Fibroblast of the aortic adventitia (primary cell): ENCODE measurements around the gene NCAM2. TPM values are rescaled to one million over a fixed set of nuclear protein-coding genes. Genes with fewer than 3 reads are reported as not detected.
A peak's percentile ranks its signal among the peaks of the same experiment; 100 is the strongest.

ENCODE experiments used
- DNase-seq: peaks from one replicate; pipeline ENCODE4 v3.0.0-alpha.2; 2010; ENCODE audit warnings: low read depth
- H3K4me3 ChIP-seq: 2 replicates; pipeline ENCODE4 v1.5.1; 2011; ENCODE audit warnings: low read depth, mild to moderate bottlenecking, control low read depth, low read length, moderate library complexity
- total RNA-seq: library from RNA; depleted of rRNA; stranded (reverse); fragments of >200 nt; gene quantifications from 2 replicates; pipeline ENCODE4 v1.2.3, GENCODE V29; 2012; ENCODE audit warnings: low replicate concordance
- TF ChIP-seq, protein P1 (sequence below): IDR thresholded peaks from 2 replicates; pipeline ENCODE4 v1.5.1; 2011; ENCODE audit warnings: mild to moderate bottlenecking, low read length, control low read depth, inconsistent platforms; ENCODE audit not compliant: insufficient read depth

Gene NCAM2
- total RNA-seq, 1 donor, result 19.4 TPM

DNA sequence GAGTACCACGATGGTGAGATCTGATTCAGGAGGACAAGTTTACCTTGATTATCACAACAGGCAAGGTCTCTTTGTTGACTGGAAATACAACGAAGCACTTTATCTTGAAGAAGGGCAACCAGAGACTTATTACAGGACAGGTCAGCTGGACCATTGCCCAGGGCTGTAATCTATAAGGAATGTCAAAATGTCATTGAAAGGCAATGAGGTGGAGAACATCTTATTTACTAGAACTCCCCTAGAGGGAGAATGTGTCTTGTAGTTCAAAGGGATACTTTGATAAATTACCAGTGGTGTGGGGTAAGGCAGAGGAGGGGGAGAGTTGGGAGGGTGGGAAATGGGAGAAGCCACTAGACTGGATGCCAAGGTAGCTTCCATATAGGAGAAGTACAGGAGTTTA, 212.3 kb downstream of the NCAM2 start:
- no peak for DNase-seq
- TF ChIP-seq, protein P1, sequence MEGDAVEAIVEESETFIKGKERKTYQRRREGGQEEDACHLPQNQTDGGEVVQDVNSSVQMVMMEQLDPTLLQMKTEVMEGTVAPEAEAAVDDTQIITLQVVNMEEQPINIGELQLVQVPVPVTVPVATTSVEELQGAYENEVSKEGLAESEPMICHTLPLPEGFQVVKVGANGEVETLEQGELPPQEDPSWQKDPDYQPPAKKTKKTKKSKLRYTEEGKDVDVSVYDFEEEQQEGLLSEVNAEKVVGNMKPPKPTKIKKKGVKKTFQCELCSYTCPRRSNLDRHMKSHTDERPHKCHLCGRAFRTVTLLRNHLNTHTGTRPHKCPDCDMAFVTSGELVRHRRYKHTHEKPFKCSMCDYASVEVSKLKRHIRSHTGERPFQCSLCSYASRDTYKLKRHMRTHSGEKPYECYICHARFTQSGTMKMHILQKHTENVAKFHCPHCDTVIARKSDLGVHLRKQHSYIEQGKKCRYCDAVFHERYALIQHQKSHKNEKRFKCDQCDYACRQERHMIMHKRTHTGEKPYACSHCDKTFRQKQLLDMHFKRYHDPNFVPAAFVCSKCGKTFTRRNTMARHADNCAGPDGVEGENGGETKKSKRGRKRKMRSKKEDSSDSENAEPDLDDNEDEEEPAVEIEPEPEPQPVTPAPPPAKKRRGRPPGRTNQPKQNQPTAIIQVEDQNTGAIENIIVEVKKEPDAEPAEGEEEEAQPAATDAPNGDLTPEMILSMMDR, result no peak

DNA sequence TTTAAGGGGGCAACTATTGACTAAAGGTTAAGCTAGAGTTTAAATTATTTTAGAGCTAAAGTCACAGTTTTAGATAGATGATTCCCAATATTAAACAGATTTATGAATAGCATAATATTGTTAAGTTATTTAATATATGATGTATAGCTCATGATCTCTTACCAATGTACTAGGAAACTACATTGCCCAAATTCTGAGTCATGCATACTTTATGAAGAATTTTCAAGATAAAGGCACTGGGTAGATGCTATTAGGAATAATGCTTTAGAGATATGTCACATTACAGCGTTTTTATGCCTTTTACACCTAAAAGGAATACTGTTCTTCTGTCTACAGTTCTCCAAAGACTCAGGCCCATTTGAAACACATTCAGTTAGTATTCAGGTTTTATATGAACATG, 215.1 kb downstream of the NCAM2 start:
- no peak overlapping the region for H3K4me3 ChIP-seq
- peak; percentile 64 for DNase-seq
- TF ChIP-seq, protein P1, result no peak

More for the DNA sequence above, 212.3 kb downstream of the NCAM2 start:
- H3K4me3 ChIP-seq, result no peak overlapping the region

DNA sequence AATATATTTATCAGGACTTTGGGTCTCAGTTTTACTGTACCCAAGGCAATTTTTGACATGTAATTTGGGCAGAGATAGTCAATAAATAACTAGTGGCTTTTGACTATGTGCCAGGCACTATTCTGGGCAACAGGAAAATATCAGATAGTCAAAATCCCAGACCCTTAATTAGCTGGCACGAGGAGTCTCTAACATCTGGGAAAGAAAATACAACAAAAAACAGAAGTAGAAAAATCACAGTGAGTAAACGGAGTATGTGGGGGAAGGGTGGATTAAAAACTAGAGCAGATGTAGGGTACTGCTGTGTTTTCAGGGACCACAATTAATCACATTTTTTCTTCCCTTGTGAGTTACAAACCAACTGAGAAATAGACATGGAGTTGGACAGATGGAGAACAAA, 217.8 kb downstream of the NCAM2 start:
- DNase-seq, result no peak
- TF ChIP-seq, protein P1, result no peak

DNA sequence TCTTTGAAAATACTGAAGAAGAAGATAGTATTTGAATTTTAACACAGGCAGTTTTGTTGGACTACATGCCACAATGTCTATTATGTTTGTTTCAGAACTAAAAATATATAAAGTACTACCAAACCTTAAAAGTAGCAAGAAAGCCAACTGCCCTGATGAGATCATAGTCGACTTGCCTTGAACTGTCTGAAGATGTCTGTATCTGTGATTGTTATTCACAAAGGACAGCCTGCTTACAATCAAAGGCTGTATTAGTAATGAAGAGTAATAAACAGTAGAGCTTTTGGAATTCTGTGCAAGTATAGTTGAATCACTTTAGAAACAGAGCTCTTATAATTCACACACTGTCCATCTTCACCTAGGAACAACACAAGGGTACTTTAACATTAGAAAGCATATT, 228.3 kb downstream of the NCAM2 start:
- no peak overlapping the region for H3K4me3 ChIP-seq
- TF ChIP-seq, protein P1, result no peak
- DNase-seq, result no peak

More for the DNA sequence above, 217.8 kb downstream of the NCAM2 start:
- no peak overlapping the region for H3K4me3 ChIP-seq

DNA sequence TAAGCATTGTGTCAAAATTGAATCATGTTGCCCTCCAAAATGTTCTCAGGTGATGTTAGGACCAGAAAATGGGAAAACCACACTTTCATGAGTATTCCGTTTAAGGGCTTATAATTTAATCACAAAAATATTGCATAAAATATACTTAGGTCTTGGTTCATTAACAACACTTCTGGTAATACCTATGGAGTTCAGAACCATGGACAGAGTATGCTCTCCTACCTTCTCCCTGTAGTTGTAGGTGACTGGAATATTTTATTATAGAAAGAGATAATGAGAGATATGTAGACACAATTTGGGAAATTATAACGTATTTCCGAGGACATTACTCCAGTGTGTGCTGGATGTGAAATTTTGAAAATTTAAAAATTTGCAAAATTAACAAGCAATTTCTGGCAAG, 232.5 kb downstream of the NCAM2 start:
- H3K4me3 ChIP-seq, result no peak overlapping the region
- peak; percentile 37 for DNase-seq
- TF ChIP-seq, protein P1, result no peak

DNA sequence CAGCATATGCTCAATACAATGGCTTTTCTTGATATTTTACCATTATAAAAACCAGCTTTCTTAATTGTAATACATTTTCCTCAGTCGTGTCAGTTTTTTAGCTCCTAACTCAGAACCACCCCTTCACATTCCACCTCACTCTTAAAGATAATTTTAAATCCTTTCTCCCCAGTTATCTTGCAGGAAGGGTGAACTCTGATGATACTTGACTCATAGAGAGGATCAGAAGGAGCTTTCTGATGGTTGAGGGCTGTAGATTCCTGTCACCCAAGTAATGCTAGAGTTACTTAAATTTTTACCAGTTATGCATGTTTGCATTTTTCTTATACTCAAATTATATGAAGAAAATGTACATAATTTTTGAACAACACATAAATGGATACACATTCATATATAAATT, 233.7 kb downstream of the NCAM2 start:
- no peak overlapping the region for H3K4me3 ChIP-seq
- TF ChIP-seq, protein P1, result no peak
- DNase-seq, result peak; percentile 3

DNA sequence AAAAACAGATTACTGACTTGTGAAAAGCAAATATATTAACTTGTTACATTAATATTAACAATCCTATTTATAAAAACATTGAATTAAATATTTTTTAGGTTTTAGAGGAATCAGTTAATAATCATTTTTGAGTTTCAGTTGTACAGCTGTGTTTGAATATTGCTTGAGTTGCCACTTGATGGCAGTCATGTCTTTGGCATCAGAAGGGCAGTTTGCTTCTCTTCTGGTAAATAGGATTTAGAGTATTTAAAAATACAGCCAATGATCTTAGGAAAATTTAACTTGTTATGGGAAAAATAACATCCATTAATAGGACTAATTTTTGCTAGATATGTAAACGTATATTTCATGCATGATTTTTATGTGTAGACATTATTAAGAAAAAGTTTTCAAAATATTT, 234.1 kb downstream of the NCAM2 start:
- H3K4me3 ChIP-seq, result no peak overlapping the region
- TF ChIP-seq, protein P1, result peak; percentile 59
- peak; percentile 77 for DNase-seq
